GM19328 (cell line): ENCODE results near the gene SMARCD1.

Experiments
- ATAC-seq: cut with Tn5 transposase; IDR thresholded peaks from one replicate; pipeline ENCODE4 v1.9.1; 2021; ENCODE audit warnings: mild to moderate bottlenecking, moderate library complexity; ENCODE audit not compliant: unreplicated experiment

The SMARCD1 gene

DNA sequence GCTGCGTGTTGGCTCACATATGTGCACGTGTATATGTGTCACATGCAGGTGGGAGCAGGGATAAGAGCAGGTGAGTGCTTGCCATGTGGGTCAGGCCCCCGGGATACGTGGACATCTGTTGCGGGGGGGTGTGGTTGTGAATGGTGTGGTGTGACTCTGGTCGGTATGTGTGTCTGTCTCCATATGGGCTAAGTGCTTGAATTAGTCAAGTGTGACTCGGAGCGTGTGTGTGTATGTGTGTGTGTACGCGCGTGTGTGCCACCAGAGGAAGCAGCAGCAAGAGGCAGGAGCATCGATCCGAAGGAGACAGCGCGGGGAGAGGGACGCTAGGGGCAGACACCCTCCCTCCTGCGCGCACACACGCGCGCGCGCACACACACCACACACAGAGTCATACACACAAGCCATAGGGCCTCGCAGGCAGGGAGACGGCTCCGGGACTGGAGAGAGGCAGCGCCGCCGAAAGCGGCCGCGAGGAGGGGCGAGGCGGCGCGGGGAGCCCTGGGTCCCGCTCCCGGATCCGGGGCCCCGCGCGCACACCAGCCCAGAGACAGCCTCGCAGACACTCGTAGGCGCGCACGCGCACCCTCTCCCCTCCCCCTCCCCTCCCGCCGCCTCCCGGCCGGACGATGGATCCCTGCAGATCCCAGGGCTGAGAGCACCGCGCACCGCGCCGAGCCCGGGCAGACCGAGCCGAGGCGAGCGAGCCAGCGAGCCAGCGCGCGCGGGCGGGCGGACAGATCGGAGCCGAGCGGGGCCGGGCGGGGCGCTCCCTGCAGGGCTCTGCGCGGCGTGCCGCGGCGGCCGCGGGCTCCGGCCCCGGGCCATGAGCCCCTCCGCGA is 27.9 kb upstream of the SMARCD1 start, which contains the start of gene ASIC1:
Gene ASIC1 (plus strand): TSS at position 597 of the 842 bp plus-strand sequence. CDS start 1,171 bp downstream, outside the sequence.
- ATAC-seq: no peak

DNA sequence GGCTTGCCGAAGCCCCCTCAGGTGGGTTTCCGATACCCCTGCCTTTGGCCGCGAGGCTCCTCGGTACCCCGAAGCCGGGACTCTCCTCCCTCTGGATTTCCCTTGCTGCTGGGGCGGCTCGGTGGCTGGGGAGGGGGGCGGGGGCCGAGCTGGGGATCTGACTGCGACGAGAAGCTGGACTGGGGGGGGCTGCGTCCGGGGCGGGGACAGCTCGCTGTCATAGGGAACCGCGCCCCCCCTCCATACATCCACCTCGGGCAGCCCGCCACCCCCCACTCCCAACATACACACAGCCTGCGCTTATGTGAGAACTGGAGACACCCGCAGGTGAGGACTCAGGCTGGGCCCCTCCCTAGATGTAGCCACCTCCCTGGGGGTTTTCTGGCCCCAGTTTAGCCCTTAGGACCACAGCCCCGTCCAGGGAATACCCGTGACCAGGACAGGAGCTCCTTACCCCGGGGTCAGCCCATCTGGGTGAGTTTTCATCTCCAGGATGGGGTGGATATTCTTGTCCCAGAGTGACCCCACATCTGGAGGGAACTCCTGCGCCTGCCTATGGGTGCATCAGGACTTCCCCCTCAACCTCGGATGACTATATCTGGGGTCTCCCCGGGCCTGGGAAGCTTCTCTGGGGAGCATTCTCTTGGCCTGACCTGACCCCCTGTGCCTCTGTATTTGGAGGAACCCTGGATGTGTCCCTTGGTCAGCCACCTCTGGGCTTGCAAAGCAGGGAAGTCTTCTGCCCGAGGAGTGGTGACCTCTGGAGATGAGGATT is 27.1 kb upstream of the SMARCD1 start:
- no peak for ATAC-seq

DNA sequence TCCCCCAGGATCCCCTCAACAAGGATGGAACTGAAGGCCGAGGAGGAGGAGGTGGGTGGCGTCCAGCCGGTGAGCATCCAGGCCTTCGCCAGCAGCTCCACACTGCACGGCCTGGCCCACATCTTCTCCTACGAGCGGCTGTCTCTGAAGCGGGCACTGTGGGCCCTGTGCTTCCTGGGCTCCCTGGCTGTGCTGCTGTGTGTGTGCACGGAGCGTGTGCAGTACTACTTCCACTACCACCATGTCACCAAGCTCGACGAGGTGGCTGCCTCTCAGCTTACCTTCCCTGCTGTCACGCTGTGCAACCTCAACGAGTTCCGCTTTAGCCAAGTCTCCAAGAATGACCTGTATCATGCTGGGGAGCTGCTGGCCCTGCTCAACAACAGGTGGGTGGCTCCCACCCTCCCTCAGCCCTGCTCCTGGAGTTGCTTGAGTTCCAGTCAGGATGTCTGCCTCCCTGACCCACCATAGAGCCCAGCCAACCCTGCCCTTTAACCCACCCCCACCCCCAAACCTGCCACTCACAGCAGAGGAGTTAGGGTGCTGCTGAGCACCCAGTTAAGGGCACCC is 26.3 kb upstream of the SMARCD1 start:
- no peak for ATAC-seq

DNA sequence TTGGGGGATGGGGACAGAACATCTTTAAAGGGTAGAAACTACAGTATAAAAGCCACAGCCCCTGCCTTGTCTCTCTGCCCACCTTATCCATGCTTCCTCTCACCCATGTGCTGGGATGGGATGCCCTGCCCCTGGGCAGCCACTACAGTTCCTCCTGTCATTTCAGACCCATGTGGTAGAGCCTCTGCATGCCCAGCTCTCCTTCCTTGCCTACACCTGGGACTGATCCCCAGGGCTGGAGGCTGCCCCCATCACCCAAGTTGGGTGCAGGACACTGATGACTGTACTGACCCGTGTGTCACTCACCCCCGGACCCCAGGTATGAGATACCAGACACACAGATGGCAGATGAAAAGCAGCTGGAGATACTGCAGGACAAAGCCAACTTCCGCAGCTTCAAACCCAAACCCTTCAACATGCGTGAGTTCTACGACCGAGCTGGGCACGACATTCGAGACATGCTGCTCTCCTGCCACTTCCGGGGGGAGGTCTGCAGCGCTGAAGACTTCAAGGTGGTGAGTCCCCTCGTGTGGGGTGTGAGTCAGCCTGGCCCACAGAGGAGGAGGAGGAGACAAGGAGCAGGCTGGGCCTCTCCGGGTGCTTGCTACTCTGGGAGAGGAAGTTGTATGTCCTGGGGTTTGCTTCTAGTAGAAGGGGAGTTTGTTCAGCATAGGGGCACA is 25.6 kb upstream of the SMARCD1 start:
- no peak for ATAC-seq

- no peak for ATAC-seq
These were observed 25.0 kb upstream of the SMARCD1 start for GRCh38 chr12:50060120-50060468.

DNA sequence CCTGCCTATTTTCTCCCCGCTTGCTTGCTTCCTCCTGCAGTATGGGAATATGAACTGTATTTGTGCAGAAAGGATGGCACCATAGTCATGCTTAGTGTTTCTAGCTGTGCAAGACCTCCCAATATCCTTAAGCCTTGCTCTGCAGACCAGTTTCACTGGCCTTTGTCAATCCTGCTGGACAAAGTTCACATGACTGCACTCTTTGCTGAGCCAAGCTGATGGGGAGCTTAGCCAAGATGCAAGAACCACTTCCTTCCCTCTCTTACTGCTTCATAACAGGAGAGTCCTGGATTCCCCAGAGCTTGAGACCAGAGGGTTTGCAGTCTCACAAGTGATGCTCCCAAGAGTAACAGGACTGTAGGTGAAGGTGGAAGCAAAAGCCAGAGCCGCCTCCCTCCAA is 24.0 kb upstream of the SMARCD1 start:
- ATAC-seq: no peak

DNA sequence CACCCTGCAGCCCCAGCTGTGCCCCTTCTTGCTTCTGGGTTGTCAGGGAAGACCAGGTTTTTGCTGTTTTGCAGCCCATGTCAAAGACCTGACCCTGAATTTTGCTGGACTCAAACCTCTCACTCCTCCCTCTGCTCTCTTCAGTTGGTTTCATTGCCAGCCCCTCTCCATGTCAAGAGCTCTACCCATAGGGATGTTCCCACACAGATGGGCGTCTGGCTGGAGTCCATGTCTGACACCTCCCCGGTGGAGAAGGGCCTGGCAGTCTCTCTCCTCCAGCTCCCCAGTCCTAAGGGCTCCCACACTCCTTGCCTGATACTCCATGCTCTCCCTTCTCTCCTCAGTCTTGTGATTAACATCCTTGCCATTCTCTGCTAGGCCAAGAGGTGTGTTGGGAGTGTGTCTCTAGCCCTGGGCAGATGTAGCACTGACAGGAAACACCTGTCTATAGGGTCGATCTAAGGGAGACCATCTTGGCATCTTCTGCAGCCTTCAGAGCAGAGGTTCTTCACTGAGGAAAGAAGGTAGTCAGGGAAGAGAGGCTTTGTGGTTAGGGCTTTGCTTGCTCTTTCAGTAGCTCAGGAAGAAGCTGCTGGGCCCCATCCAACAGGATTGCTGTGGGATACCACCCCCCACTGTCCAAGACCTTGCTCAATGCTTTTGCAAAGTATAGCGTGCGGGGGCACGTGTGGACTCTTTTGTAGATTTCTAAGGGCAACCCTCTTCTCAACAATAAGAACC is 23.0 kb upstream of the SMARCD1 start:
- no peak for ATAC-seq

DNA sequence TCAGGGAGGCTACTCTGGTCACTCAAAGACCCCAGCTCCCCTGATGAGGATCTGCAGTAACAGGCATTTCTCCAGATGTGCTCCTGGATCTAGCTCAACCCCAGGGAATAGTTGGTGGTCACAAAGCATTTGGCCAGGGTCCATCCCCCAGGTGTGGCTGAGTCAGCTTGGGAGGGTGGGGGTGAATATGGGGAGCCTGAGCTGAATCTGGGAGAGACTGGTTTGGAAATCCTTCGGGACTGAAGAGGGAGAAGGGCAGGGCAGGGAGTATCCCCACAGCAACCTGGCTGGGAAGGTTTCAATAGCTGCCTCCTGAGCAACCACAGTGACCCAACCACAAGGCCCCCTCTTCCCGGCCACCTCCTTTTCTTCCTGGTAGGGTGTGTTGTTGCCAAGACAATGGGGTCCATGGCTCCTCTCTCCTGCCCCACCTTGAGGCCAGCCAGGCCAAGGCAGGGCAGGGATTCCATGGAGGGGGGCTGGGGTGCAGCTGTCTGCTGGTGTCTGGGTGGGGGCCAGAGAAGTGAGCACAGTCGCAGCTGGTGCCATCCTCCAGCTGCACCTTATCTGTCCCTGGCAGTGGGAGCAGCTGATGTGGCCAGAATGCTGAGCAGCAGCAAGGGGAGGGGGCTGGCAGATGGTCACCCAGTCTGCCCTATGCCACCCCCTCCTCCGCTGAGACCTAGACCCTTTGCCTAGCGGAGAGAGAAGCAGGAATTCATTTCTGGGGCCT is 22.2 kb upstream of the SMARCD1 start:
- ATAC-seq: no peak

DNA sequence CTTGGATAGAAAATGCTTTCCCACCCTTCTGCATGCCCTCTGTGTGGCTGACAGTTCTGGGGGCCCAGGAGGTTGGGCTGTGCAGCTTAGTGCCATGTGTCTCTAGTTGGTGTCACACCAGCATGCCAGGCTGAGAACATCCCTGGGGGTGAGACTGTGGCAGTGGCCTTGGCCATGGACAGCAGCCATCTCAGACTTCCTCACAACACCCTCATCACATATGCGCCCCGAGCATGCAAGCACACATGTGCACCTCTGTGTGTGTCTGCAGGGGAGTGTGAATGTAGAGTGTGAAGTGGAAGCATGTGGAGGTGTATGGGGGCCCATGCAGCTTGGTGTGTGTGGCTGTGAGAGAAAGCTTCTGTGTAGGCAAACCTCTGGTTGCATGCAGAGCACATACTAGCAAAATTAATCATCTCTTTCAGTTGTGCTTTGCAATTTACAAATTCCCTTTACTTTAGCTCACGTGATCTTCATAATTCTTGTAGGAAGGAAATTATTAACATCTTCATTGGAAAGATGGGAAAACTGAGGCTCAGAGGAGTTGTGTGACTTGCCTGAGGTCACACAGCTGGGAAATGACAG is 19.3 kb upstream of the SMARCD1 start:
- ATAC-seq: no peak

- no peak for ATAC-seq
These were observed 18.7 kb upstream of the SMARCD1 start for GRCh38 chr12:50066402-50066801.

DNA sequence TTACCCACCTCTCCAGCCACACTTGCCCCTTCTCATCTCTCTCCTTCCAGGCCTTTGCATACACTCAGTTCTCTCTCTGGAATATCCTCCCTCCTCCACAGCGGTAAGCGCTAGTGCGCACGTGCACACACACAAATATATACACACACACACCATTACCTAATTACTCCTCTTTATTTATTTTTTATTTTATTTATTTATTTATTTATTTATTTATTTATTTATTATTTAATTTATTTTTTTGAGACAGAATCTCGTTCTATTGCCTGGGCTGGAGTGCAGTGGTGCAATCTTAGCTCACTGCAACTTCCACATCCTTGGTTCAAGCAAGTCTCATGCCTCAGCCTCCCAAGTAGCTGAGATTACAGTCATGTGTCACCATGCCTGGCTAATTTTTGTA is 16.1 kb upstream of the SMARCD1 start:
- ATAC-seq: no peak

DNA sequence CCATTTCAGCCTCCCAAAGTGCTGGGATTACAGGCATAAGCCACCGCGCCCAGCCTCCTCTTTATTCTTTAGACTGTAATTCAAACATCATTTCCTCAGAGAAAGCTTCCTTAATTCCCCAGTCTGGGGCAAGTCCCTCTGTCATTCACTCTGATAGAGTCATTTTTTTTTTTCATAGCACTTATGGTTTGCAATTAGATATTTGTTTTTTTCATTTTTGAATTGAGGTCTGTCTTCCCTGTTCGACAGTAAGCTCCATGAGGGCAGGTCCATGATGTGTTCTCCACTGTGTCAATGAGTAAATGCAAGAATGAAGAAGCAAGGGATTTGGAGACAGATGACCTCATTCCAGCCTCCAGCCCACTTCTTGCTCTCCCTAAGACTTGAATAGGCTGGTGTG is 15.6 kb upstream of the SMARCD1 start:
- no peak for ATAC-seq

- no peak for ATAC-seq
These were observed 14.7 kb upstream of the SMARCD1 start for GRCh38 chr12:50070314-50071060.

DNA sequence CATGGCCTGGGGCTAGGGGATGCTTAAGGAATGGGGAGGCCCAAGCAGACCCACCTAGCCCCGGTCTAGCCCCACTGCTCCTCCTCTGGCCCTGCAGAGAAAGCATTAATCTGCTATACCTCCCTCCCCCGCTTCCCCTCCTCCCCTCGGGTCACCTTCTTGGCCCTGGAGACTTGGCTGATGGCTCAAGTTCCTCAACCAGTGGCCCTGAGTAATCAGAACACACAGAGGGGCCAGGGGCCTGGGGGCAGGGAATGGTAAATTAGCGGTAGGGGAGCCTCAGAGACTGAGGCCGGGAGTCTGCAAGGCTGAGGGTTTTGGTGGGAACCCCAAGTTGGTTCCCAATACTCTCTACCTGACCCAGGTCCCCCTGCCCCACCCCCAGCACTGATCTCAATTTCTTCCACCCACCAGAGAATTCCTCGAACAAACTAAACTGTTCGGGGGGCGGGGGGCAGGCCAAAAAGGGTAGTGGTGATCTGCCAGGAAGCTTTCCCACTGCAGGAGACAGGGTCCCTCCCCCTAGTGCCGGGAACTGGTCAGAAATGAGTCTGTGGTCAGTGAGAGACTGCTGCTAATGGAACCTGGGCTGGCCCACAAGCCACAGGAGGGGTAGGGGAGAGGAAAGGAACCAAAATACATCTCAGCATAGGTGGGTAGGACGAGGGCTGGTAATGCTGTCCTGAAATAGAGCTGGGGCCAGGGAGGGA is 12.8 kb upstream of the SMARCD1 start:
- ATAC-seq: no peak

- ATAC-seq: no peak
These were observed 11.9 kb upstream of the SMARCD1 start for GRCh38 chr12:50073206-50073605.

DNA sequence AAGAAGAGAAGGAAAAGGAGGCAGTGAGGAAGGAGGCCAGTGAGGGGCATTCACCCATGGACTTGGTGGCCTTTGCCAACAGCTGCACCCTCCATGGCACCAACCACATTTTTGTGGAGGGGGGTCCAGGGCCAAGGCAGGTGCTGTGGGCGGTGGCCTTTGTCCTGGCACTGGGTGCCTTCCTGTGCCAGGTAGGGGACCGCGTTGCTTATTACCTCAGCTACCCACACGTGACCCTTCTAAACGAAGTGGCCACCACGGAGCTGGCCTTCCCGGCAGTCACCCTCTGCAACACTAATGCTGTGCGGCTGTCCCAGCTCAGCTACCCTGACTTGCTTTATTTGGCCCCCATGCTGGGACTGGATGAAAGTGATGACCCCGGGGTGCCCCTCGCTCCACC is 11.4 kb upstream of the SMARCD1 start:
- no peak for ATAC-seq

- ATAC-seq: peak; percentile 88
These were observed 10.0 kb upstream of the SMARCD1 start for GRCh38 chr12:50074936-50075807.
